Activated T-cell treated with anti-CD3 and anti-CD28 coated beads, Interleukin-2, amount 50 U/mL, for 72 hours (primary cell): ENCODE measurements around the gene PLD1. TPM values are rescaled to one million over a fixed set of nuclear protein-coding genes. Genes with fewer than 3 reads are reported as not detected.
A peak's percentile ranks its signal among the peaks of the same experiment; 100 is the strongest.

Experiments used
- ATAC-seq, 2 donors: fragments of 150-1000 bp; cut with Tn5 transposase; replicated peaks in 1 of 2; 2 replicates each; pipeline ENCODE4 v1.10.0; 2021; ENCODE audit warnings: moderate library complexity in 2 of 2, mild to moderate bottlenecking in 1 of 2
- DNase-seq, 2 donors: peaks; one replicate each; pipeline ENCODE4 v3.0.0; 2021 to 2022; ENCODE audit warnings: mixed read lengths in 1 of 2
- H3K27ac Mint-ChIP-seq: one replicate; pipeline ENCODE4 v1.8.0; 2022; ENCODE audit warnings: mild to moderate bottlenecking, moderate library complexity, mixed read lengths
- H3K27me3 Mint-ChIP-seq: one replicate; pipeline ENCODE4 v1.8.0; 2022; ENCODE audit warnings: low read depth, mixed read lengths
- H3K36me3 Mint-ChIP-seq, 2 donors: one replicate each; pipeline ENCODE4 v1.8.0; 2022; ENCODE audit warnings: mixed read lengths in 2 of 2, mild to moderate bottlenecking in 1 of 2; ENCODE audit not compliant: insufficient read depth in 2 of 2
- H3K4me1 Mint-ChIP-seq: one replicate; pipeline ENCODE4 v1.8.0; 2022; ENCODE audit warnings: low read depth, mixed read lengths
- H3K4me3 Mint-ChIP-seq, 2 donors: one replicate each; pipeline ENCODE4 v1.8.0; 2022; ENCODE audit warnings: mild to moderate bottlenecking in 2 of 2, mixed read lengths in 2 of 2, moderate library complexity in 2 of 2
- H3K9me3 Mint-ChIP-seq, 2 donors: one replicate each; pipeline ENCODE4 v1.8.0; 2022; ENCODE audit warnings: mixed read lengths in 2 of 2
- total RNA-seq, 2 donors: library from RNA; stranded (reverse); gene quantifications; one replicate each; pipeline ENCODE4 v1.2.3, GENCODE V29; 2022

Gene PLD1
- total RNA-seq, 2 donors from 2014 or later, result 0.65 to 4.1 TPM

GRCh38 chr3:171807129-171807675 is 3.1 kb downstream of the PLD1 start:
- H3K27ac Mint-ChIP-seq, result peak overlapping the region; percentile 47
- DNase-seq (no peak), ATAC-seq (no peak)
- H3K27me3 Mint-ChIP-seq, result peaks cover 51% of the 10 kb centered on the region
- H3K4me1 Mint-ChIP-seq, result peaks cover 10% of the 10 kb centered on the region
- H3K9me3 Mint-ChIP-seq, result no peaks in the 10 kb centered on the region
- H3K4me3 Mint-ChIP-seq, result peak overlapping the region in 1 of 2 donors; percentile 27
- H3K36me3 Mint-ChIP-seq, result no peaks in the 10 kb centered on the region

GRCh38 chr3:171806200-171807128 is 3.8 kb downstream of the PLD1 start:
- Mint-ChIP-seq H3K9me3 (no peaks in the 10 kb centered on the region), H3K27ac (peak overlapping the region; percentile 69), H3K36me3 (no peaks in the 10 kb centered on the region), H3K4me1 (peaks cover 15% of the 10 kb centered on the region), H3K4me3 (peak overlapping the region in 1 of 2 donors; percentile 48), H3K27me3 (peaks cover 43% of the 10 kb centered on the region)
- DNase-seq (no peak), ATAC-seq (peak in 1 of 2 donors; percentile 18)

- H3K27me3 Mint-ChIP-seq, result peaks cover 35% of the 10 kb centered on the region
- H3K4me1 Mint-ChIP-seq, result peaks cover 18% of the 10 kb centered on the region
- no peak for ATAC-seq
- no peak overlapping the region for H3K4me3 Mint-ChIP-seq
- DNase-seq, result no peak
- H3K36me3 Mint-ChIP-seq, result no peaks in the 10 kb centered on the region
- H3K27ac Mint-ChIP-seq, result no peak overlapping the region
- no peaks in the 10 kb centered on the region for H3K9me3 Mint-ChIP-seq
Measured at GRCh38 chr3:171805687-171806086, 4.6 kb downstream of the PLD1 start.

- Mint-ChIP-seq H3K4me3 (no peak overlapping the region), H3K27me3 (peaks cover 31% of the 10 kb centered on the region), H3K27ac (no peak overlapping the region), H3K4me1 (peaks cover 14% of the 10 kb centered on the region), H3K36me3 (no peaks in the 10 kb centered on the region), H3K9me3 (no peaks in the 10 kb centered on the region)
- ATAC-seq (no peak), DNase-seq (no peak)
Measured at GRCh38 chr3:171804618-171805389, 5.5 kb downstream of the PLD1 start.

GRCh38 chr3:171803044-171803443 is 7.2 kb downstream of the PLD1 start:
- Mint-ChIP-seq H3K4me3 (no peak overlapping the region), H3K27me3 (peaks cover 21% of the 10 kb centered on the region), H3K9me3 (no peaks in the 10 kb centered on the region), H3K36me3 (no peaks in the 10 kb centered on the region), H3K4me1 (peaks cover 7% of the 10 kb centered on the region), H3K27ac (no peak overlapping the region)
- no peak for DNase-seq
- ATAC-seq, result no peak

- Mint-ChIP-seq H3K9me3 (no peaks in the 10 kb centered on the region), H3K36me3 (no peaks in the 10 kb centered on the region), H3K27me3 (peaks cover 16% of the 10 kb centered on the region), H3K4me1 (peaks cover 7% of the 10 kb centered on the region), H3K4me3 (no peak overlapping the region), H3K27ac (peak overlapping the region; percentile 55)
- no peak for DNase-seq
- no peak for ATAC-seq
Measured at GRCh38 chr3:171802590-171802956, 7.7 kb downstream of the PLD1 start.

GRCh38 chr3:171801738-171802589 is 8.3 kb downstream of the PLD1 start:
- no peaks in the 10 kb centered on the region for H3K36me3 Mint-ChIP-seq
- peaks cover 7% of the 10 kb centered on the region for H3K4me1 Mint-ChIP-seq
- peak; percentile 46 to 65 for ATAC-seq
- peak overlapping the region; percentile 55 for H3K27ac Mint-ChIP-seq
- DNase-seq, result no peak
- H3K4me3 Mint-ChIP-seq, result peak overlapping the region in 1 of 2 donors; percentile 63
- no peaks in the 10 kb centered on the region for H3K9me3 Mint-ChIP-seq
- H3K27me3 Mint-ChIP-seq, result peaks cover 10% of the 10 kb centered on the region

GRCh38 chr3:171799501-171799900 is 10.8 kb downstream of the PLD1 start:
- Mint-ChIP-seq H3K9me3 (no peaks in the 10 kb centered on the region), H3K27ac (no peak overlapping the region), H3K4me3 (no peak overlapping the region)

GRCh38 chr3:171797873-171798272 is 12.4 kb downstream of the PLD1 start:
- Mint-ChIP-seq H3K36me3 (no peaks in the 10 kb centered on the region), H3K9me3 (no peaks in the 10 kb centered on the region), H3K27me3 (peaks cover 3% of the 10 kb centered on the region), H3K4me3 (no peak overlapping the region), H3K27ac (no peak overlapping the region), H3K4me1 (peaks cover 7% of the 10 kb centered on the region)
- DNase-seq (no peak), ATAC-seq (no peak)

More at GRCh38 chr3:171799501-171799900, 10.8 kb downstream of the PLD1 start:
- H3K27me3 Mint-ChIP-seq, result peaks cover 8% of the 10 kb centered on the region
- DNase-seq, result no peak
- no peak for ATAC-seq
- peaks cover 7% of the 10 kb centered on the region for H3K4me1 Mint-ChIP-seq
- H3K36me3 Mint-ChIP-seq, result no peaks in the 10 kb centered on the region

- H3K4me1 Mint-ChIP-seq, result peaks cover 7% of the 10 kb centered on the region
- H3K27ac Mint-ChIP-seq, result no peak overlapping the region
- no peaks in the 10 kb centered on the region for H3K27me3 Mint-ChIP-seq
- no peak overlapping the region for H3K4me3 Mint-ChIP-seq
- no peak for ATAC-seq
- H3K9me3 Mint-ChIP-seq, result no peaks in the 10 kb centered on the region
- no peak for DNase-seq
- H3K36me3 Mint-ChIP-seq, result no peaks in the 10 kb centered on the region
Measured at GRCh38 chr3:171797265-171797679, 13.0 kb downstream of the PLD1 start.

- no peak for DNase-seq
- no peaks in the 10 kb centered on the region for H3K27me3 Mint-ChIP-seq
- H3K27ac Mint-ChIP-seq, result no peak overlapping the region
- H3K36me3 Mint-ChIP-seq, result no peaks in the 10 kb centered on the region
- H3K4me1 Mint-ChIP-seq, result peaks cover 6% of the 10 kb centered on the region
- no peaks in the 10 kb centered on the region for H3K9me3 Mint-ChIP-seq
- no peak for ATAC-seq
- H3K4me3 Mint-ChIP-seq, result no peak overlapping the region
Measured at GRCh38 chr3:171796625-171797264, 13.5 kb downstream of the PLD1 start.

- no peaks in the 10 kb centered on the region for H3K27me3 Mint-ChIP-seq
- H3K4me1 Mint-ChIP-seq, result no peaks in the 10 kb centered on the region
- ATAC-seq, result no peak
- no peak for DNase-seq
- no peaks in the 10 kb centered on the region for H3K9me3 Mint-ChIP-seq
- H3K4me3 Mint-ChIP-seq, result no peak overlapping the region
- no peak overlapping the region for H3K27ac Mint-ChIP-seq
- no peaks in the 10 kb centered on the region for H3K36me3 Mint-ChIP-seq
Measured at GRCh38 chr3:171792531-171792930, 17.8 kb downstream of the PLD1 start.
